NCI-H1694 (cell line): Measurements from ENCODE around the gene NPRL2.

Experiments used
- DNase-seq: peaks from one replicate; lab custom pipeline; 2025; lab: John Stamatoyannopoulos, UW

NPRL2 gene

GRCh38 chr3:50347187-50347813 lies 3.3 kb downstream of the NPRL2 start:
- no peak for DNase-seq

GRCh38 chr3:50345586-50346234 lies 4.9 kb downstream of the NPRL2 start, which contains the start of gene ZMYND10:
TSS of gene ZMYND10 (minus strand) at chr3:50345732. CDS start at chr3:50345579, 153 bp downstream.
- DNase-seq, result no peak

- no peak for DNase-seq
Observed at GRCh38 chr3:50345008-50345407, 5.6 kb downstream of the NPRL2 start.

- no peak for DNase-seq
Observed at GRCh38 chr3:50342813-50343633, 7.6 kb downstream of the NPRL2 start.

GRCh38 chr3:50341996-50342650 lies 8.5 kb downstream of the NPRL2 start:
- no peak for DNase-seq

GRCh38 chr3:50341537-50341936 lies 9.0 kb downstream of the NPRL2 start:
- no peak for DNase-seq

- DNase-seq, result no peak
Observed at GRCh38 chr3:50340448-50341329, 9.9 kb downstream of the NPRL2 start, which contains the start of gene RASSF1. TSS of gene RASSF1 (minus strand) at chr3:50340836. CDS start at chr3:50340805, 31 bp downstream.

- DNase-seq, result no peak
Observed at GRCh38 chr3:50340147-50340447, 10.5 kb downstream of the NPRL2 start.

GRCh38 chr3:50339485-50340146 lies 11.0 kb downstream of the NPRL2 start:
- no peak for DNase-seq

- DNase-seq, result no peak
Observed at GRCh38 chr3:50338965-50339364, 11.6 kb downstream of the NPRL2 start.

GRCh38 chr3:50337175-50337861 lies 13.3 kb downstream of the NPRL2 start:
- peak; percentile 61 for DNase-seq

GRCh38 chr3:50336452-50337174 lies 14.0 kb downstream of the NPRL2 start:
- no peak for DNase-seq

- no peak for DNase-seq
Observed at GRCh38 chr3:50334339-50335075, 16.1 kb downstream of the NPRL2 start.

GRCh38 chr3:50333744-50334328 lies 16.7 kb downstream of the NPRL2 start:
- DNase-seq, result no peak

- no peak for DNase-seq
Observed at GRCh38 chr3:50331364-50331907, 19.1 kb downstream of the NPRL2 start.

- no peak for DNase-seq
Observed at GRCh38 chr3:50330330-50330729, 20.2 kb downstream of the NPRL2 start.

- peak; percentile 64 for DNase-seq
Observed at GRCh38 chr3:50327943-50328691, 22.5 kb downstream of the NPRL2 start, which contains the start of gene TUSC2. TSS of gene TUSC2 (minus strand) at chr3:50328223. CDS start at chr3:50328099, 124 bp downstream.
